ENCODE data around the gene MYMX.
A peak's percentile ranks its signal among the peaks of the same experiment; 100 is the strongest.
"Not testable (repeated sequence)": the region's sequence is repeated elsewhere in the genome, so short reads cannot be mapped to it uniquely, and the experiment has no call there.

MYMX gene

GRCh38 chr6:44216677-44217331, at the start of gene MYMX:
TSS of gene MYMX (plus strand) at chr6:44216926. CDS start at chr6:44217472, 546 bp downstream.
- no peak for DNase-seq

- no peak for DNase-seq
Measured at GRCh38 chr6:44167567-44167966, 49.2 kb upstream of the MYMX start.

GRCh38 chr6:44169154-44169553, 47.6 kb upstream of the MYMX start:
- DNase-seq: no peak

GRCh38 chr6:44169886-44170570, 46.7 kb upstream of the MYMX start:
- no peak for DNase-seq

- DNase-seq: no peak
Measured at GRCh38 chr6:44171899-44172546, 44.7 kb upstream of the MYMX start.

- DNase-seq: peak; percentile 72
Measured at GRCh38 chr6:44172731-44173500, 43.8 kb upstream of the MYMX start.

- DNase-seq: no peak
Measured at GRCh38 chr6:44176130-44176761, 40.5 kb upstream of the MYMX start.

- DNase-seq: no peak
Measured at GRCh38 chr6:44176762-44177509, 39.8 kb upstream of the MYMX start.

- DNase-seq: peak; percentile 87
Measured at GRCh38 chr6:44177691-44178423, 38.9 kb upstream of the MYMX start.

GRCh38 chr6:44178424-44179071, 38.2 kb upstream of the MYMX start:
- no peak for DNase-seq

GRCh38 chr6:44179072-44179536, 37.6 kb upstream of the MYMX start:
- DNase-seq: no peak

GRCh38 chr6:44179648-44180047, 37.1 kb upstream of the MYMX start:
- no peak for DNase-seq

GRCh38 chr6:44180406-44180805, 36.3 kb upstream of the MYMX start:
- DNase-seq: no peak

GRCh38 chr6:44180886-44181285, 35.8 kb upstream of the MYMX start:
- DNase-seq: no peak

GRCh38 chr6:44181784-44182183, 34.9 kb upstream of the MYMX start:
- not testable (repeated sequence) for DNase-seq

- no peak for DNase-seq
Measured at GRCh38 chr6:44182911-44183390, 33.8 kb upstream of the MYMX start.

GRCh38 chr6:44183783-44184182, 32.9 kb upstream of the MYMX start:
- DNase-seq: no peak

- not testable (repeated sequence) for DNase-seq
Measured at GRCh38 chr6:44185356-44185755, 31.4 kb upstream of the MYMX start.

GRCh38 chr6:44185953-44186634, 30.6 kb upstream of the MYMX start:
- DNase-seq: no peak

GRCh38 chr6:44186635-44187025, 30.1 kb upstream of the MYMX start:
- no peak for DNase-seq

Measured in NCI-H226 (cell line).